GM21786 (cell line): Measurements from ENCODE around the gene CYREN.
"Not testable (repeated sequence)": the region's sequence is repeated elsewhere in the genome, so short reads cannot be mapped to it uniquely, and the experiment has no call there.

Experiments used
- ATAC-seq: cut with Tn5 transposase; IDR thresholded peaks from one replicate; pipeline ENCODE4 v1.9.1; 2021; ENCODE audit not compliant: unreplicated experiment

The CYREN gene, protein sequence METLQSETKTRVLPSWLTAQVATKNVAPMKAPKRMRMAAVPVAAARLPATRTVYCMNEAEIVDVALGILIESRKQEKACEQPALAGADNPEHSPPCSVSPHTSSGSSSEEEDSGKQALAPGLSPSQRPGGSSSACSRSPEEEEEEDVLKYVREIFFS

DNA sequence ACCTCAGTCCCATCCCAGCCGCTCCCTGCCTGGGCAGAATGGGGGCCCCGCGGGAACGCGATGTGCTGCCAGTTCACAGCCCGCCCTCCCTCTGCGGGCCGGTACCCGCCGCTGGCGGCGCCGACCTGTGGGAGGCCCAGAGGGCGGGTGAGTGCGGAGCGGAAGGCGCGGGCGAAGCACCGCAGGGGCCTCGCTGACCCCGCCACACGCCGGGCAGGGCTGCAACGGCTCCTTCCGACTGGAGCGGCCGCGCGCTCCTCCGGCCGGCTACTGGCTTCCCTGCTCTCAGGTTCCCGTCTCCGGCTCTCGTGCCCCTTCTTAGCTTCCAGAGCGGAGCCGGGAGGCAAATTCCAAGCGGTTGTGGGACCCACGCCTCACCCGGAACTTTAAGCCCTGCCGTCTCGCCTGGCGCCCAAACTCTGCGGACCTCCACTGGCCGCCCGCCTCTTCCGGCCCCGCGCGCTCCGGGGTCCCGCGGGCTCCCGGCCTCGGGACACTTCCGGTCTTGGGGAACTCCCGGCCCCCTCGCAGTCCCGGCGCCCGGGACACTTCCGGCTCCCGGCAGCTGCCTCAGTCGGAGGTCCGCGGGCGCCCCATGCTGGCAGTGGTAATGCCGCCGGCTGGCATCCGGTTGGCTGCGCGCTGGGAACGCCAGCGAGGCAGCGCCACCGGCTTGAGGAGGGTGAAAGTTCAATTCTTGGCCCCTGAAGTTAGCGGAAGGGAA is at the start of gene CYREN:
Gene CYREN, minus strand, starts transcription at position 434 of the 724 bp plus-strand sequence. CDS start 1,785 bp downstream, outside the sequence.
- ATAC-seq: peak; percentile 65

DNA sequence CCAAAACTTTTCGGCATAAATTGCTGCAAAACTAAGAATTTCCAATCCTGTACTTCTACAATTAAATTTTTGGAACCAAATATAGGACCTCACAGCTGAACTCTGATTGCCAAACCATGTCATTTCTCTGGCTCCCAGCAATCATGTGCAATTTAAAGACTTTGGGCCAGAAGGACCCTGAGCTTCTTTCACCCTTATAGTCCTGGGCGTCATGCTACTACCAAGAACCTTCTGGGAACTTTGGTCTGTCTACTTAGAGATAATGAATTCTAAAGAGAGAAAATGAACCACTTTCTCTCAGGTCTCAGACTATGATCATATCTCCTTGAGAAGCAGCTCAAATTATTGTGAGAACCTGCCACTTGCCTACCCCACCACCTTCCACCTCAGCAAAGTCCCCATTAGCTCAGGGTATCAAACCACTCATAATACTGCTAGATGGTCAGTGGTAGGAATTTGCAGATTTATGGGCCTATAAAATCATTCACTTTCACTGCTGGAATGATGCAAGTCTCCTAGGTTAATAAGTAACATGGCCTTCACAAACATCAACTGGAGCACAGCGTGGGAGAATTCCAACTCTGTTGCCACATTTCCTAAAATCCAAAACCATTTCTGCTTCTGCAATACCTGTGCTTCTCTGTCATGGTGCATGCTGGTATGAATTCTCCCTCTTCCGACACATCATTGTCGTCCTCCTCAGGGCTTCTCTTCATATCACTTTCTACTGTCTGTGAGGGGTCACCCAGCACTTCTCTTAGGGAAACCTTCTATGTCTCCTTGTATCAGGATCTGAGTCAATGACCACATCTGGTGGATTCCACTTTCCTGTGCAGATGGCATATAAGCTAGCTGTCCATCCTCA is 47.4 kb upstream of the CYREN start:
- no peak for ATAC-seq

DNA sequence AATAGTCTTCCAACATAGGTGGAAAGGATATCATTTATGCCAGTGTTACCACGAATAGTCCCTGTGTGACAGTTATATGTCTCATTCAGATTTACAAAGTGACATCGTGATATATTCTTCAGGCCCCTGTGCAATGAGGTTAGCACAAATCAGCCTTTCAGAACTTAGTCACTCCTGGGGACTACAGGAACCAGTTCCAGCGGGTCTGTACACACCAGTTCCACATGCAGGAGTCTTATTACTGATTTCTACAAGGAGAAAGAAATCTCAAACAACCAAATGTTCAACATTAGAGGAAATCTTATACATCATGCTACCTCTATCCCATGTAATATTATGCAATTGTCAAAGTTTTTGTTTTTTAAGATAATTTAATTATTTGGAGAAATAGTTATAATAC is 45.2 kb upstream of the CYREN start:
- ATAC-seq: no peak

DNA sequence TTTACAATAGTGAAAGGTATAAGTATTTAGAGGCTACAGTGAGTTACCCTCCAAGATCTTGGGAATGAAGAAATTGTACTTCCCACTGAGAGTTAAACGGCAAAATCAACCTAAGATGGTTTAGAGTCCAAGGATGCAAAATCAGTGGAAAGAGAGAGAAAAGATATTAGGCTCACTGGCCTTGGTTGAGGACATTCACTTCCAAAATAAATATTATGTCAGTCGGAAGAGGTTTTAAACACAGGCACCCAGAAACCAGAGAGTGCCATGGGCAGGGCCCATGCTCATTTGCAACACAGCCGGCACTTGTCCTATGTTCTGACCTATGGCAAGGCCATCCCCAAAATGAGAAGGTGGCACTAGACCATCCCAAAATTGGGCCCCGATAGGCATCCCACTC is 44.7 kb upstream of the CYREN start:
- no peak for ATAC-seq

DNA sequence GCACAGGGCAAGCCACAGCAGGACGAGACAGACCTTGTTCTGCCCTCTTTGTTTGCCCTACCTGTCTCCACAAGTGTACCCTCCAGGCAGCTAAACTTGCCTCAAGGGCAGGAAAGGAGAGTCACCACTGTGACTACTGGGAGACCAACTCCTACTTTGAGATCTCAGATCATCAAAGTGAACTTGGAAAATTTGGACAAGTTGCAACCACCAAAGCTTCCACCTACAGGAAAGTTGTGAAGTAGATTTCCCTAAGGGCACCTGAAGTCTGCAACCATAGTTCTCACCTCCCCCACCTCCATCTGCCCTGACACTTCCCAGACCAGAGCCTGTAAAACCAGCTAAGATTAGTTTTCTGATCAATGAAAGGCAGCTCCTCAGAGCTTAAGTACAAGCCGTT is 43.3 kb upstream of the CYREN start:
- ATAC-seq: no peak

DNA sequence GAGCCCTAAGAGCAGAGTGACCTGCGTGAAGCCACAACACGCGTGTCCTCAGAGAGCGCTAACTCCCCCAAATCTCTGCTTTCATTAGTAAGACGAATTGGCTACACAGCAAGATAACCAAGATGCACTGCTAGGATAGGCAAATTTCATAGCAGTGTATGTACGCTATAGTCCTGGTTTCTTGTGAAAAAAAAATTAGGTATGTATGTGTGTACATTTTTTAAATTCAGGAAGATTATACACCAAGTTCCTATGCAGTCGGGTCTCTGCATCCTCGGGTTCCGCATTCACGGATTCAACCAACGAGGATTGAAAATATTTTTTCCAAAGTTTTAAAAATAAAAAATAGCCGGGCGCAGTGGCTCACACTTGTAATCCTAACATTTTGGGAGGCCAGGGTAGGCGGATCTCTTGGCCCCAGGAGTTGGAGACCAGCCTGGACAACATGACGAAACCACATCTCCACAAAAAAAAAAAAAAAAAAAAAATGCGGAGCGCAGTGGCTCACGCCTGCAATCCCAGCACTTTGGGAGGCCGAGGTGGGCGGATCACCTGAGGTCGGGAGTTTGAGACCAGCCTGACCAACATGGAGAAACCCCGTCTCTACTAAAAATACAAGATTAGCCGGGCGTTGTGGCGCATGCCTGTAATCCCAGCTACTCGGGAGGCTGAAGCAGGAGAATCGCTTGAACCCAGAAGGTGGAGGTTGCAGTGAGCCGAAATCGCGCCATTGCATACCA is 41.6 kb upstream of the CYREN start:
- ATAC-seq: not testable (repeated sequence)

DNA sequence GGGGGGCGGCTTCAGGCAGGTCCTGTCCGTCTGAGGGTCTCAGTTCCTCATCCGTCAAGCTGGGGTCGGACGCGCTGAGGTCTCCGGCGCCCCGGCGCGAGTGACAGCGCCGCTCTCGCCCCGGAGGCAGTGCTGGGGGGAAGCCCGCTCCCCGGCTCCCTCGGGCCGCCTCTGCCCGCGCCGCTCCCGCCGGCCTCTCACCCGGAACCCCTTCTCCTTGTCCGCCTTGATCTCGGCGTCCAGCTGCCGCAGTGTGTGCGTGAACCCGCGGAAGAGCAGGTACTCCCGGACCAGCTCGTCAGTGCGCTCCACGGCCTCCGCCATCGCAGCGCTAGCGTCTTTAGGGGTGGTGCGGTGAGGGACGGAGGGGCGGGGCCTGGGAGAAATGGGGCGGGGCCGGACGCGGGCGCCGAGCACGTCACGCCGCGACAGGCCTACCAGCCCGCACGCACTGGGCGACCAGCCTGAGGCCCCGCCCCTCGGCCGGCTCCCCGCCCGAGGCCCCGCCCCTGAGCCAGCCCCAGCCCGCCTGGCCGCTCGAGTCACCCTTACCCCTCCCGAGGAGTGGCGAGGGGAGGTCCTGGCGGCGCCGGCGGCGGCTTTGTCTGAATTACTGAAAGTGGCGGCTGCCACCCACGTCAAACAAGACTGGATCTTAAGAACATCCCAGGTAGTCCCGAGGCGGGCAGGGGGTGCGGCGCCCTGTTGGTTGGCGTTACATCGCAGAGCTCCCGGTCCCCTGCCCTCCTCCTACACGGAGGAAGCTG is 40.9 kb upstream of the CYREN start, which contains the start of gene WDR91:
Gene WDR91, minus strand, starts transcription at position 348 of the 767 bp plus-strand sequence. Its CDS starts 24 bp downstream, at position 324.
- ATAC-seq: peak; percentile 70

DNA sequence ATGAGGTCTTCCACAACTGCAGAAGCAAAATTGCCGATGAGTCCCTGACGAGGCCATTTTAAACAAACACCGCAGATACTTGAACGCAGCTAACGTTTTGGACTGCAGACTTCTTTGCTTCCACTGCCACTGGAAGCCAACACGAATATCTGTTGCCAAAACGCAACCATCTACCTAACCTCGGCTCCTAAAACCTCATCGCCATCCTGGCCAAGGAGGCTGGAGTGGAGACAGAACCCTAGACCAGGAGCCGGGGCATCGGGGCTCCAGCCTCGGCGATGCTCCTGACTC is 40.3 kb upstream of the CYREN start:
- peak; percentile 1 for ATAC-seq

DNA sequence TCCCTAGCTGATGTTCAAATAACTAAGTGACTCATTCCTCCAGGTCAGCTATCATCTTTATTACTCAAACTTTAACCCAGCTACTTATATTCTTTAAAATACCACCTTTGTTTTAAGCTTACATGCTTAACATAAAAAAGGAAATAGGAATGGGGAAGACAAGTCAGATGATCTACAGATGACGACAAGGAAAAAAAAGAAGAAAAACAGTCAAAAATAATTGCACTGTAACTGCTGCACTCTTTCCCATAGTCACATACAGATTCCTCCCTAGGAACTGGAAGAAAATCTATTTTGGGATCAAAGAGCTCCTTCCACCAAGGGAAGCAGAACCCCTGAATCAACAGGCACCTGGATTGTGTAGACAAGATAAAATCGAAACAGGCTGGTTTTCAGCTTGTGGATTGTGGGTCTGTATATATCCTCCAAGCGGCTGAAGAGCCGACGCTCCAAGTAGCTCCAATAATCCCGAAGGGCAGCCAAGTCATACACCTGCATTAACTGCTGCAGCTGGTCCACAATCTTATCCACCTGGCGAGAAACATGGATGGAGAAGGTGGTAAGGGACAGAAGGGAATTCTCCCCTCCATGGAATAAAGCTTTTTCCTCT is 38.8 kb upstream of the CYREN start:
- no peak for ATAC-seq

DNA sequence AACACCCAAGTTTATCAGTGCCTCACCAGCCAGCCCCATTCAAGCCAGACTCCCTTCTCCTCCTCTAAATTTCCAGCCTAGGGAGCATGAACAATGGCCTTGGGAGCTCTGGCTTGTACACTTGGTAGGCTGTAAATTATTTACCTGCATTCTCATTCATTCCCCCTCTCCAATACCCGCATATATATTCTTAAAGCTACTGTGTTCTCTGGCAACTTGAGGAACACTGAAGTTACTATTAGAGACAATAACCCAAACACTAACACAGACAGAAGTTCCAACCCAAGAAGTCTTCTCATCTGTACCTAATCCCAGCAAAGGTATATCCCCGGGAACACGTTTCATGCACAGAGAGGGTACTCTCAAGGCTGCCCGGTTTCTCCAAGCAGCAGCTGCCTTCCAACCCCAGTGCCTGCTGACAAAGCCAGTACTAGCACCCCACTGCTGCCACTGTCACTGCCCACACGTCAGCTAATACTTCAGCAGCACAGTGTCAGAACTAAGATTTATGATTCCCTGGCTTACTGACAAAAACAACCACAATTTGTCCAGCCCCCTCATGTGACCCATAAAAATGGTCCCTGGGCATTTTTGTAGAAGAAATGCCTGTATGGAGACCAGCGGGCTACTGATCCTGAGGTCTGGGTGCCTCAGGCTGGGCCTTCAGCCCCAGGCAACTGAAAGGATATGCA is 37.7 kb upstream of the CYREN start:
- no peak for ATAC-seq

DNA sequence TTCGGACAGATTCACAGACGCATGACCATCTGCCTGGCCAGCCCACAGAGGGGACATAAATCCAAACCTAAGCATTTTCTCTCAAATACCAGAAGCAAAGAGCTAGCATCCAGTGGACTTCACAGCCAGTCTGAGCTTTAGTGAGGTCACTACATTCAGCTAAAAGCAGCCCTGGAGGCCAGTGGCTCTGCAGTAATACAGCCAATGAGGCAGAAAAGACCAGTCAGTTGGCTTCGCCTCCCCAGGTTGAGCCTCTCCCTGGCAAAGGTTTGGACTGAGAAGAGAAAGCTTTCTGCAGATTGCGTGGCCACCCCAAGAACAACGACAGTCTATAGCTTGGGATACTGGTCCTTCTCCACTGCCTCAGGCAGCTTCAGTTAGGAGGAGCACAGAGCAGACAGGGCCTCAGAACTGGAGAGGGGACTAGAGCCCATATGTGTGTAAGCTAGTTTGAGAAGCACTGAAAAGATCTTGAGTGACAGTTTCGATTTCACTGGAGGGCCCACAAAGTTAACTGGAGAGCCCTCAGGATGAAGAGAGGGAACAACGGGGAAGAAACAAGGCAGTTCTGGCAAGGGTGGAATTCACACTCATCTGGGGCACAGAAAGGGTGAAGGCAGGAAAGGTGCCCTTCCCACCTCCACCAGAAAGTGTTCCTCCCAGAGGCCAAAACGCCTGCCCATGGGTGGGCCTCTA is 37.0 kb upstream of the CYREN start:
- peak; percentile 20 for ATAC-seq

DNA sequence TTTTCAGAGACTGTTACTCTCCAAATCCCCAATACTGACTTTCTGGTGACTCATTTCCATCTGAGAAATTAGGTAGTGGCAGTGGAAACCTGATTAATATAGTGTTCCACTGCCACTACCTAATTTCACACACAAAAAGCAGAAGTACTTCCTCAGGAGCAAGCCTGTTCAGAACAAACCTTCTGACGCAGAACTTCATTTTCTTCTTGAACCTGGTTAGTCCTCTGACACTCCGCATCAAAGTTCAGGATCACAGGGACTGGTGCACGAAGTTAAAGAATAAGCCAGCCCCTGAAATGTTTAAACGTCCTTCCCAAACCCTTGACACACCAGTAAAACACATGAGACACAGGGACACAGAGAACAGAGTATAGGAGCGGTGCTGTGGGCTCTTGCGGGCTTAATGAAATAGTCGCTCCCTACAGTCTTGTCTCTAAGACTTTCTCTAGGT is 36.5 kb upstream of the CYREN start:
- ATAC-seq: peak; percentile 35

DNA sequence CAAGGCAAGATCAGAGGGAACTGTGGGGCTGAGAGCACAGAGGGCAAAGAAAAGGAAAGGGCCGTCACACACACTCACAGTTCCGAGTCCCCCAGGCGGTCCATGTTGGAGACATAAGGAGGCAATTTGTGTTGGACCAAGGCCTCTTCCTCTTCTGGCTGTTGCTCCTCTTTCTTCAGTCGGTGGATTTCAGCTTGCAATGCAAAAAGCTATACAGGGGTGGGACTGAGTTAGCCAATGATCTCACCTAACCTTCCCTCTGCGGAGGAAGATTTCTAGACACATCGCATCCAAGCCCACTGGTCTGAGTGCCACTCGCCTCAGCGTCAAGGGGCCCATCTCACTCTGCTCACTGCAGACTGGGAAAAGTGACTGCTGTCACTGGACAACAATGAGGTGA is 35.3 kb upstream of the CYREN start:
- no peak for ATAC-seq

DNA sequence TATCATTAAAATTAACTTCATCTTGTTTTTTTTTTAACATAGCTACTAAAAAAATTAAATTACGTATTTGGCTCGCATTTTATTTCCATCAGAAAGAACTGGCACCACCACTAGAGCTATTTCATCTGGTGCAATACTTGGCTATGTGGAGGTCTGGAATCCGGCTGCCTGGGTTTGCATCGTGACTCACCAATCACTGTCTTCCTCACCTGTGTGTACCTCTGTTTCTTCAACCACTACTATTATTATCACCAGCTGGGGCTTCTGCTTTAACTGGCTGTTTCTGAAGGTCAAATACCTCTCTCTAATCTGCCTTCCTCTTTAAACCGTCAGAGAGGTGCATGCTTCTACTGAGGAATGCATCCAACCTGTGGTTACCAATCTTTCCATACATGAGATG is 34.4 kb upstream of the CYREN start:
- no peak for ATAC-seq

DNA sequence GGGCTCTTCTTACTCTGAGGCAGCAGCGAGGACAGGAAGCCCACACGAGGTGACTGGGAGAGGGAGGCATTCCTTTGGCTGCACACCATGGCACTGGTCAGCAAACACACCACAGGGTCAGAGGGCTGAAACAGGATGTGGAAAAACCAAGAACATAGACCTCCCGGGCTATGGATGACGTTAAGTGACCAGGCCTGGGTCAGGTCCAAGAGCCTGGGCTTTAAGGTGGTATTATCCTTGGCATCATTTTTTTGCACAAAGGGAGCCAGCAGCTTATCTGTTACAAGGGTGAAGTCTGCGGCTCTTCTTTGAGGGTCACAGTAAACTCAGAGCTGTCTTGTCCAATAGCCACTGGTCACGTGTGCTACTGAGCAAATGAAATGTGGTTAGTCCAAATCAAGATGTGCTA is 33.8 kb upstream of the CYREN start:
- ATAC-seq: no peak

DNA sequence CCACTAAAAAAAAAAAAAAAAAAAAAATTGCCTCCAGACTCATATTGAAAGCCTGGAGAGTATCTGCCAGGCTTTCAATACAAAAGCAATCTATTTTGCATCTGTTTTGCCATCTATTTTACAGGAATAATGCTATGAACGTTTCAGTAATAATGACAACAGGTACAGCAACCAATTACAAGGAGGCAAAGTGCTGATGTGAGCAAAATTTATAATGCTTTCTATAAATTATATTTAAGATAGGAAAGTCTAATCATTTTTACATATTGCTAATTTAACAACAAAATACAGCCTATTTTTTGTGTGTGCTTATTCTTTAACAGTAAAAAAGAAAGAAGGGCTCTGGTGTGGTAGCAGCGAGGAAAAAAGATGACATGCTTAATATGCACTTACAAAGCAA is 30.8 kb upstream of the CYREN start:
- no peak for ATAC-seq

DNA sequence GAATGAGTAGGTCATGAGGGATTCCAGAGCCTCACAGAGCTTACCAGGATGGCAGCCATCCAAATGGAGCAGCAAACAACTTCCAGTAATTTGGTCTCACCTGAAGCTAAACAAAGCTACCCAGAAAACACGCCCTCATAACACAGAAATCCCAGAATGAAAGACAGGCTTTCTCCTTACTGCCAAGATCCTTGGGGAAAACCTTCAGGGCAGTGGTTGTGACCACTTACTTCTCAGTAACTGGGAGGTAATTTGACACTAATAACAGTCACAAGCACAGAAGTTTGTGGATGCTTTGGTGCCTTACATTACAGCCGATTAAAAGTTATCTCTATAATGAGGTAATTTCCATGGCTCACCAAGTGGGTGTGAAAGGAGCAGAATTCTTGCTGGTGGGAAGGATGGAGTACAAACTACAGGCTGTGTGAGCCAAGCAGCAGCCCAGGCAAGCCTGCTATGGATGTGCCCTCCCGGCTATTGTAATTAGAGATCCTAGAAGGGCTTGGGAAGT is 30.4 kb upstream of the CYREN start:
- ATAC-seq: no peak

DNA sequence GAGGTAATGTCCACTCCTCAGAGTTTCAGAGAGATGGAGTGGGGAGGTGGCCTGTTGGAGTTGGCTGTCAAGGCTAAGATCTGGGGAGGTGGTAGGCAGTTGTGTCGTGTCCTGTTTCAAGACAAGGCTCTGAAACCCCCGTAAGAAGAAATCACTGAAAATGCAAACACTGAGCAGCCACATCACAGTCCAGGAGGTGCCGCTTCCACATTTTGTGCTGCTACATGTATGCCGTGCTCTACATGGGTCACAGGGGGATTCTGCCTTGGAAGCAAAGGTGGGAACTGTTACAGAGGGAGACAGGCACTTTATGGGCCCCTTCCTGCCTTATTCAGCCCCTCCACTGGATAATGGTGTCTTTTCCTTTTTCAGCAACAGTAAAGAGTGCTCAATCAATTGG is 28.9 kb upstream of the CYREN start:
- ATAC-seq: no peak
